GM12878 (cell line): ENCODE measurements around the gene LRP1. TPM values are rescaled to one million over a fixed set of nuclear protein-coding genes. Genes with fewer than 3 reads are reported as not detected.

Experiments used
- ATAC-seq: fragments of 200-7000 bp; cut with Tn5 transposase; 3 replicates; pipeline ENCODE4 v1.9.1; 2020; ENCODE audit warnings: mild to moderate bottlenecking, moderate library complexity
- BruUV-seq: library from RNA; stranded (reverse); fragments of 400-500 nt; replicated peaks from 2 replicates; lab custom pipeline; 2021; lab: Mats Ljungman, UMichigan
- CTCF ChIA-PET: fragments of 300-600 bp; sonication (Branson Sonifier 250); formaldehyde crosslinking; extraction: SDS; loops from one replicate; lab custom pipeline; 2021; ENCODE audit warnings: inconsistent platforms; lab: Yijun Ruan, JAX
- POLR2A ChIA-PET: fragments of 350-600 bp; formaldehyde crosslinking; extraction: SDS; loops from one replicate; lab custom pipeline; 2021; ENCODE audit warnings: inconsistent platforms; lab: Charles Lee
- RAD21 ChIA-PET: fragments of 300-600 bp; sonication (Branson Sonifier 250); formaldehyde crosslinking; loops from one replicate; lab custom pipeline; 2023; ENCODE audit warnings: antibody characterized with exemption; ENCODE audit not compliant: unreplicated experiment; lab: Charles Lee
- SMC1A ChIA-PET: fragments of 300-600 bp; sonication (Branson Sonifier 250); formaldehyde crosslinking; loops from one replicate; lab custom pipeline; 2023; ENCODE audit not compliant: unreplicated experiment, uncharacterized antibody; lab: Charles Lee
- DNase-seq: peaks from one replicate; pipeline ENCODE4 v3.0.0-alpha.2; 2011; ENCODE audit warnings: low read depth, low spot score
- FAIRE-seq: peaks from 3 replicates; lab custom pipeline; 2011; peaks lifted over from hg19 to GRCh38; lab: Jason Lieb, UNC
- H2AFZ ChIP-seq: 2 replicates; pipeline ENCODE4 v1.6.0; 2011; ENCODE audit warnings: low read depth, low read length, control low read depth; ENCODE audit not compliant: control insufficient read depth
- H3K27ac ChIP-seq: 2 replicates; pipeline ENCODE4 v1.5.1; 2011; ENCODE audit warnings: control low read depth; ENCODE audit not compliant: control insufficient read depth, insufficient read depth
- H3K27me3 ChIP-seq, 2 experiments: replicated peaks in 1 of 2; 2 replicates each; pipeline versions ENCODE4 v1.6.0 to v1.6.1; 2011; ENCODE audit warnings: low read length in 1 of 2; ENCODE audit not compliant: control insufficient read depth in 2 of 2, insufficient read depth in 2 of 2
- H3K36me3 ChIP-seq, 2 experiments: 2 replicates each; pipeline ENCODE4 v1.5.1; 2011; ENCODE audit warnings: low read length in 1 of 2; ENCODE audit not compliant: control insufficient read depth in 2 of 2, insufficient read depth in 2 of 2
- H3K4me1 ChIP-seq: 2 replicates; pipeline ENCODE4 v1.6.1; 2011; ENCODE audit warnings: mild to moderate bottlenecking, low read length, moderate library complexity, mixed read lengths; ENCODE audit not compliant: control insufficient read depth, insufficient read depth
- H3K4me2 ChIP-seq: 2 replicates; pipeline ENCODE4 v1.6.0; 2011; ENCODE audit warnings: control low read depth; ENCODE audit not compliant: control insufficient read depth, insufficient read depth
- H3K4me3 ChIP-seq: fragments of 200-600 bp; sonication (generic); 2 replicates; pipeline ENCODE4 v1.5.1; 2016
- H3K79me2 ChIP-seq: 2 replicates; pipeline ENCODE4 v1.6.0; 2011; ENCODE audit warnings: low read length; ENCODE audit not compliant: control insufficient read depth, insufficient read depth
- H3K9ac ChIP-seq: 2 replicates; pipeline ENCODE4 v1.8.0; 2011; ENCODE audit warnings: low read length, control low read depth, mixed read lengths; ENCODE audit not compliant: control insufficient read depth, insufficient read depth
- H3K9me3 ChIP-seq: replicated peaks from 3 replicates; pipeline ENCODE4 v1.5.1; 2011; ENCODE audit warnings: mild to moderate bottlenecking, low read length; ENCODE audit not compliant: control insufficient read depth, insufficient read depth
- H4K20me1 ChIP-seq: 2 replicates; pipeline ENCODE4 v1.6.0; 2011; ENCODE audit not compliant: control insufficient read depth, insufficient read depth
- HCFC1 ChIP-seq: fragments of 150-350 bp; IDR thresholded peaks from 2 replicates; pipeline ENCODE4 v1.6.1; 2014; ENCODE audit warnings: low read length
- HDGF ChIP-seq: fragments of 450-650 bp; IDR thresholded peaks from 2 replicates; pipeline ENCODE4 v1.6.1; 2016; ENCODE audit warnings: antibody characterized with exemption
- NBN ChIP-seq: fragments of 450-650 bp; IDR thresholded peaks from 2 replicates; pipeline ENCODE4 v1.6.1; 2016
- NFYB ChIP-seq: IDR thresholded peaks from 2 replicates; pipeline ENCODE4 v1.6.1; 2011; ENCODE audit warnings: low read depth, mild to moderate bottlenecking, low read length, improper control_type of control experiment, moderate library complexity; ENCODE audit not compliant: insufficient read depth
- SIX5 ChIP-seq: IDR thresholded peaks from 2 replicates; pipeline ENCODE4 v1.6.1; 2011; ENCODE audit warnings: mild to moderate bottlenecking, low read depth, low read length, moderate library complexity; ENCODE audit not compliant: severe bottlenecking
- SMAD5 ChIP-seq: IDR thresholded peaks from 2 replicates; pipeline ENCODE4 v1.6.1; 2016; ENCODE audit warnings: antibody characterized with exemption, low read depth
- STAT1 ChIP-seq: fragments of 450-650 bp; conservative IDR thresholded peaks from 2 replicates; pipeline ENCODE4 v1.6.1; 2014; ENCODE audit warnings: antibody characterized with exemption, mild to moderate bottlenecking
- WGBS: methylation state at CpG from one replicate; pipeline ENCODE4 v1.1.6; 2016; ENCODE audit warnings: low lambda C conversion rate; ENCODE audit not compliant: insufficient replicate concordance, insufficient coverage; ENCODE audit errors: missing lambda C conversion rate; 5-methylcytosine and 5-hydroxymethylcytosine counted together
- in situ Hi-C: fragments of 300-500 bp; cut with MboI; formaldehyde crosslinking; loops from 9 replicates; pipeline ENCODE4 v1.14.3; 2018; ENCODE audit warnings: mixed read lengths
- intact Hi-C: fragments of 100-400 bp; cut with micrococcal nuclease; formaldehyde crosslinking; loops from one replicate; pipeline ENCODE4 v1.14.2; 2022; ENCODE audit not compliant: unreplicated experiment
- polyA plus RNA-seq, 11 experiments: library from polyadenylated mRNA; depleted of rRNA in 4 of 11; unstranded in 6 of 11; stranded (reverse) in 5 of 11; fragments of >200 nt; fragmentation: Nextera tagmentation in 4 of 11; fragmentation: Illumina TruSeq in 1 of 11; extraction: Ambion mirVana in 4 of 11; extraction: Trizol in 1 of 11; gene quantifications; 1 replicate in 1 of 11; 2 replicates in 10 of 11; pipeline versions ENCODE4 v1.2.1 to v1.2.3, GENCODE V29; 2011 to 2016; ENCODE audit warnings: inconsistent platforms in 2 of 11, missing spikeins in 2 of 11, low read depth in 1 of 11
- total RNA-seq, 4 experiments: library from RNA; depleted of rRNA in 3 of 4; stranded (reverse); fragments of >200 nt in 3 of 4; fragmentation: Illumina TruSeq in 1 of 4; extraction: Trizol in 1 of 4; gene quantifications; 2 replicates each; pipeline versions ENCODE4 v1.2.1 to v1.2.3, GENCODE V29; 2013 to 2021
- TF ChIP-seq, protein P1 (sequence below): fragments of 150-350 bp; IDR thresholded peaks from 2 replicates; pipeline ENCODE4 v1.6.1; 2014; ENCODE audit warnings: mild to moderate bottlenecking, low read depth, low read length
- TF ChIP-seq, protein P2 (sequence below): fragments of 450-650 bp; IDR thresholded peaks from 2 replicates; pipeline ENCODE4 v1.6.1; 2016; ENCODE audit warnings: mild to moderate bottlenecking, moderate library complexity, borderline replicate concordance
- TF ChIP-seq, protein P3 (sequence below): fragments of 450-650 bp; IDR thresholded peaks from 2 replicates; pipeline ENCODE4 v1.6.1; 2017; ENCODE audit warnings: low read depth, mild to moderate bottlenecking, moderate library complexity

Gene LRP1
- total and polyA plus RNA-seq, 10 of the 15 experiments (the other 5 are each of a cell fraction or from before 2014, with no cell fraction given), result under 0.01 to 1.1 (median 0.20) TPM; not detected in 2

GRCh38 chr12:57248934-57249742, 120.9 kb downstream of the LRP1 start:
- RAD21 ChIA-PET, result interaction anchor here (0.8 to 14.4 kb wide), 7 partner anchors 29 to 211 kb away, joined by 3 to 85 read pairs (median 4); partner anchors contain the start of genes GLI1 and INHBE
- Histone ChIP-seq H3K27ac (no peak overlapping the region), H4K20me1 (no peaks in the 10 kb centered on the region; the same call in 1 of the 2 replicates), H3K9ac (peak overlapping the region; percentile 15; the same call in 1 of the 2 replicates), H2AFZ (peak overlapping the region; percentile 61), H3K9me3 (no peaks in the 10 kb centered on the region), H3K4me2 (peak overlapping the region; percentile 49; the same call in 1 of the 2 replicates), H3K4me3 (peak overlapping the region; percentile 41; the same call in 1 of the 2 replicates), H3K27me3 (no peaks in the 10 kb centered on the region), H3K4me1 (peaks cover 1% of the 10 kb centered on the region; the same call in 1 of the 2 replicates), H3K79me2 (no peaks in the 10 kb centered on the region), H3K36me3 (no peaks in the 10 kb centered on the region)
- 90% methylated on average over 7 of the region's 7 CpGs for WGBS
- CTCF ChIA-PET, result interaction anchor here (0.6 to 4.1 kb wide), 12 partner anchors 9 to 482 kb away, joined by 3 to 30 read pairs (median 6); partner anchors contain the start of gene INHBE
- intact Hi-C loops (no loop called here), in situ Hi-C loops (loop anchor here (5.0 kb wide), 1 partner anchor 37 kb away; no protein-coding TSS in a partner anchor)
- POLR2A ChIA-PET, result interaction anchor here (0.5 to 1.4 kb wide), 8 partner anchors 12 to 800 kb away, joined by 3 to 9 read pairs (median 4); partner anchors contain the start of gene SHMT2
- SMC1A ChIA-PET, result interaction anchor here (0.9 to 2.2 kb wide), 5 partner anchors 16 to 207 kb away, joined by 3 to 9 read pairs (median 4); partner anchors contain the start of gene SHMT2
- DNase-seq (no peak), FAIRE-seq (no peak), ATAC-seq (peak; percentile 95)
- no TSS peak for BruUV-seq
- TF ChIP-seq SMAD5 (no peak), NBN (0 out of 2 replicates have a peak, but pooled peaks have one; percentile 55), STAT1 (no peak), HCFC1 (no peak), SIX5 (no peak), HDGF (0 out of 2 replicates have a peak, but pooled peaks have one; percentile 44), NFYB (peak; percentile 70; the same call in 1 of the 2 replicates)
- TF ChIP-seq, protein P1, sequence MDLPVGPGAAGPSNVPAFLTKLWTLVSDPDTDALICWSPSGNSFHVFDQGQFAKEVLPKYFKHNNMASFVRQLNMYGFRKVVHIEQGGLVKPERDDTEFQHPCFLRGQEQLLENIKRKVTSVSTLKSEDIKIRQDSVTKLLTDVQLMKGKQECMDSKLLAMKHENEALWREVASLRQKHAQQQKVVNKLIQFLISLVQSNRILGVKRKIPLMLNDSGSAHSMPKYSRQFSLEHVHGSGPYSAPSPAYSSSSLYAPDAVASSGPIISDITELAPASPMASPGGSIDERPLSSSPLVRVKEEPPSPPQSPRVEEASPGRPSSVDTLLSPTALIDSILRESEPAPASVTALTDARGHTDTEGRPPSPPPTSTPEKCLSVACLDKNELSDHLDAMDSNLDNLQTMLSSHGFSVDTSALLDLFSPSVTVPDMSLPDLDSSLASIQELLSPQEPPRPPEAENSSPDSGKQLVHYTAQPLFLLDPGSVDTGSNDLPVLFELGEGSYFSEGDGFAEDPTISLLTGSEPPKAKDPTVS, result no peak
- TF ChIP-seq, protein P2, sequence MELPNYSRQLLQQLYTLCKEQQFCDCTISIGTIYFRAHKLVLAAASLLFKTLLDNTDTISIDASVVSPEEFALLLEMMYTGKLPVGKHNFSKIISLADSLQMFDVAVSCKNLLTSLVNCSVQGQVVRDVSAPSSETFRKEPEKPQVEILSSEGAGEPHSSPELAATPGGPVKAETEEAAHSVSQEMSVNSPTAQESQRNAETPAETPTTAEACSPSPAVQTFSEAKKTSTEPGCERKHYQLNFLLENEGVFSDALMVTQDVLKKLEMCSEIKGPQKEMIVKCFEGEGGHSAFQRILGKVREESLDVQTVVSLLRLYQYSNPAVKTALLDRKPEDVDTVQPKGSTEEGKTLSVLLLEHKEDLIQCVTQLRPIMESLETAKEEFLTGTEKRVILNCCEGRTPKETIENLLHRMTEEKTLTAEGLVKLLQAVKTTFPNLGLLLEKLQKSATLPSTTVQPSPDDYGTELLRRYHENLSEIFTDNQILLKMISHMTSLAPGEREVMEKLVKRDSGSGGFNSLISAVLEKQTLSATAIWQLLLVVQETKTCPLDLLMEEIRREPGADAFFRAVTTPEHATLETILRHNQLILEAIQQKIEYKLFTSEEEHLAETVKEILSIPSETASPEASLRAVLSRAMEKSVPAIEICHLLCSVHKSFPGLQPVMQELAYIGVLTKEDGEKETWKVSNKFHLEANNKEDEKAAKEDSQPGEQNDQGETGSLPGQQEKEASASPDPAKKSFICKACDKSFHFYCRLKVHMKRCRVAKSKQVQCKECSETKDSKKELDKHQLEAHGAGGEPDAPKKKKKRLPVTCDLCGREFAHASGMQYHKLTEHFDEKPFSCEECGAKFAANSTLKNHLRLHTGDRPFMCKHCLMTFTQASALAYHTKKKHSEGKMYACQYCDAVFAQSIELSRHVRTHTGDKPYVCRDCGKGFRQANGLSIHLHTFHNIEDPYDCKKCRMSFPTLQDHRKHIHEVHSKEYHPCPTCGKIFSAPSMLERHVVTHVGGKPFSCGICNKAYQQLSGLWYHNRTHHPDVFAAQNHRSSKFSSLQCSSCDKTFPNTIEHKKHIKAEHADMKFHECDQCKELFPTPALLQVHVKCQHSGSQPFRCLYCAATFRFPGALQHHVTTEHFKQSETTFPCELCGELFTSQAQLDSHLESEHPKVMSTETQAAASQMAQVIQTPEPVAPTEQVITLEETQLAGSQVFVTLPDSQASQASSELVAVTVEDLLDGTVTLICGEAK, result peak; percentile 61; the same call in 1 of the 2 replicates
- TF ChIP-seq, protein P3, sequence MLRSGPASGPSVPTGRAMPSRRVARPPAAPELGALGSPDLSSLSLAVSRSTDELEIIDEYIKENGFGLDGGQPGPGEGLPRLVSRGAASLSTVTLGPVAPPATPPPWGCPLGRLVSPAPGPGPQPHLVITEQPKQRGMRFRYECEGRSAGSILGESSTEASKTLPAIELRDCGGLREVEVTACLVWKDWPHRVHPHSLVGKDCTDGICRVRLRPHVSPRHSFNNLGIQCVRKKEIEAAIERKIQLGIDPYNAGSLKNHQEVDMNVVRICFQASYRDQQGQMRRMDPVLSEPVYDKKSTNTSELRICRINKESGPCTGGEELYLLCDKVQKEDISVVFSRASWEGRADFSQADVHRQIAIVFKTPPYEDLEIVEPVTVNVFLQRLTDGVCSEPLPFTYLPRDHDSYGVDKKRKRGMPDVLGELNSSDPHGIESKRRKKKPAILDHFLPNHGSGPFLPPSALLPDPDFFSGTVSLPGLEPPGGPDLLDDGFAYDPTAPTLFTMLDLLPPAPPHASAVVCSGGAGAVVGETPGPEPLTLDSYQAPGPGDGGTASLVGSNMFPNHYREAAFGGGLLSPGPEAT, result peak; percentile 42; the same call in 1 of the 2 replicates
